Right lobe of liver (tissue), 6 donors: ENCODE results near the gene NT5DC1. TPM values are rescaled to one million over a fixed set of nuclear protein-coding genes. Genes with fewer than 3 reads are reported as not detected.
A peak's percentile ranks its signal among the peaks of the same experiment; 100 is the strongest.

ENCODE experiments used
- ATAC-seq, 4 donors: fragments of 200-7000 bp; cut with Tn5 transposase; one replicate each; pipeline ENCODE4 v1.9.1; 2020; ENCODE audit warnings: mild to moderate bottlenecking in 4 of 4, moderate library complexity in 4 of 4
- DNase-seq, 3 donors: peaks; one replicate each; pipeline ENCODE4 v3.0.0-alpha.2; 2020
- H3K27ac ChIP-seq, 3 donors: fragments of 200-600 bp; one replicate each; pipeline ENCODE4 v1.8.0; 2022
- H3K27me3 ChIP-seq, 2 donors: fragments of 200-600 bp; one replicate each; pipeline ENCODE4 v1.8.0; 2022
- H3K36me3 ChIP-seq, 4 donors: fragments of 200-600 bp; sonication (generic) in 1 of 4; one replicate each; pipeline versions ENCODE4 v1.5.1 to v1.8.0; 2017 to 2022; ENCODE audit warnings: control low read depth in 1 of 4
- H3K4me1 ChIP-seq, 4 donors: fragments of 200-600 bp; sonication (generic) in 1 of 4; one replicate each; pipeline versions ENCODE4 v1.5.1 to v1.8.0; 2017 to 2022; ENCODE audit warnings: control low read depth in 1 of 4
- H3K4me3 ChIP-seq, 3 donors: fragments of 200-600 bp; one replicate each; pipeline ENCODE4 v1.8.0; 2022
- H3K9me3 ChIP-seq, 4 donors: fragments of 200-600 bp; sonication (generic) in 1 of 4; one replicate each; pipeline versions ENCODE4 v1.5.1 to v1.8.0; 2017 to 2022; ENCODE audit warnings: control low read depth in 1 of 4
- CTCF ChIP-seq, 4 donors: fragments of 200-600 bp in 3 of 4; fragments of 450-650 bp in 1 of 4; IDR thresholded peaks; one replicate each; pipeline versions ENCODE4 v1.5.1 to v1.8.0; 2016 to 2022; ENCODE audit warnings: antibody characterized with exemption in 4 of 4, mild to moderate bottlenecking in 2 of 4
- POLR2A ChIP-seq: fragments of 450-650 bp; IDR thresholded peaks from one replicate; pipeline ENCODE4 v1.6.1; 2017; ENCODE audit warnings: antibody characterized with exemption, mild to moderate bottlenecking
- WGBS: methylation state at CpG from one replicate; pipeline ENCODE4 v1.1.6; 2018; ENCODE audit warnings: low coverage, low lambda C conversion rate; ENCODE audit not compliant: insufficient coverage; ENCODE audit errors: missing lambda C conversion rate; 5-methylcytosine and 5-hydroxymethylcytosine counted together
- intact Hi-C, 2 donors: fragments of 100-400 bp; cut with DNase I; formaldehyde crosslinking; loops; one replicate each; pipeline versions ENCODE4 v1.11.2 to v1.14.1; 2022
- total RNA-seq, 6 experiments: library from RNA; depleted of rRNA in 2 of 6; stranded (reverse); fragments of >200 nt in 2 of 6; fragmentation: NEBNext Ultra II Directional in 3 of 6; extraction: Animal tissue kit (Norgen Biotek cat#: 25700) in 3 of 6; gene quantifications; one replicate each; pipeline versions ENCODE4 v1.1.0 to v1.2.4, GENCODE V29; 2016 to 2023
- donor health status: DM: no; HTN: yes; CAD: no.
- donor health status: DM: no; HTN: no; CAD: no.
- donor health status: DM: no; HTN: no; CAD: no.
- donor health status: DM: no; HTN: yes; CAD: no.
- donor health status: DM: no; HTN: yes; CAD: no.

The NT5DC1 gene
- total RNA-seq, 6 experiments from 2014 or later: 8.5 to 49.1 (median 34.8) TPM

- no peak for TF ChIP-seq POLR2A
- no peak for TF ChIP-seq CTCF (IDR thresholded peaks at IDR 0.05)
- intact Hi-C loops: no loop called here
- Histone ChIP-seq H3K27ac (no peak overlapping the region), H3K36me3 (no peaks in the 10 kb centered on the region), H3K27me3 (no peaks in the 10 kb centered on the region), H3K4me1 (no peaks in the 10 kb centered on the region), H3K9me3 (no peaks in the 10 kb centered on the region), H3K4me3 (no peak overlapping the region)
- no peak for DNase-seq
- no peak for ATAC-seq
- WGBS: 90% methylated on average over 1 of the region's 1 CpG
Observed at GRCh38 chr6:116157391-116157790, 56.7 kb downstream of the NT5DC1 start.

GRCh38 chr6:116158641-116159040 is 58.0 kb downstream of the NT5DC1 start:
- Histone ChIP-seq H3K4me1 (no peaks in the 10 kb centered on the region), H3K27me3 (no peaks in the 10 kb centered on the region), H3K4me3 (no peak overlapping the region), H3K27ac (no peak overlapping the region), H3K36me3 (no peaks in the 10 kb centered on the region), H3K9me3 (no peaks in the 10 kb centered on the region)
- DNase-seq (no peak), ATAC-seq (peak in 2 of 4 donors; percentile 10 to 47)
- WGBS: 46% methylated on average over 3 of the region's 3 CpGs
- TF ChIP-seq CTCF (IDR thresholded peaks at IDR 0.05) (no peak), POLR2A (no peak)
- intact Hi-C loops: no loop called here

GRCh38 chr6:116159782-116160524 is 59.3 kb downstream of the NT5DC1 start:
- Histone ChIP-seq H3K4me1 (no peaks in the 10 kb centered on the region), H3K36me3 (no peaks in the 10 kb centered on the region), H3K27me3 (no peaks in the 10 kb centered on the region), H3K9me3 (no peaks in the 10 kb centered on the region), H3K27ac (no peak overlapping the region), H3K4me3 (no peak overlapping the region)
- intact Hi-C loops: no loop called here
- no peak for ATAC-seq
- TF ChIP-seq POLR2A (no peak), CTCF (IDR thresholded peaks at IDR 0.05) (no peak)
- WGBS: 93% methylated on average over 3 of the region's 3 CpGs
- no peak for DNase-seq

- H3K4me3 ChIP-seq: no peak overlapping the region
- no peak for TF ChIP-seq CTCF (IDR thresholded peaks at IDR 0.05)
- no peak for TF ChIP-seq POLR2A
- no peaks in the 10 kb centered on the region for H3K9me3 ChIP-seq
- H3K36me3 ChIP-seq: no peaks in the 10 kb centered on the region
- DNase-seq (no peak), ATAC-seq (no peak)
- H3K4me1 ChIP-seq: no peaks in the 10 kb centered on the region
- no CpG with 5 or more reads among the region's 1 CpG for WGBS
- no peaks in the 10 kb centered on the region for H3K27me3 ChIP-seq
- intact Hi-C loops: no loop called here
- H3K27ac ChIP-seq: no peak overlapping the region
Observed at GRCh38 chr6:116165596-116165995, 64.9 kb downstream of the NT5DC1 start.
